ENCODE data around the gene CXorf51B.
"Not testable (repeated sequence)": the region's sequence is repeated elsewhere in the genome, so short reads cannot be mapped to it uniquely, and the experiment has no call there.

CXorf51B gene

DNA sequence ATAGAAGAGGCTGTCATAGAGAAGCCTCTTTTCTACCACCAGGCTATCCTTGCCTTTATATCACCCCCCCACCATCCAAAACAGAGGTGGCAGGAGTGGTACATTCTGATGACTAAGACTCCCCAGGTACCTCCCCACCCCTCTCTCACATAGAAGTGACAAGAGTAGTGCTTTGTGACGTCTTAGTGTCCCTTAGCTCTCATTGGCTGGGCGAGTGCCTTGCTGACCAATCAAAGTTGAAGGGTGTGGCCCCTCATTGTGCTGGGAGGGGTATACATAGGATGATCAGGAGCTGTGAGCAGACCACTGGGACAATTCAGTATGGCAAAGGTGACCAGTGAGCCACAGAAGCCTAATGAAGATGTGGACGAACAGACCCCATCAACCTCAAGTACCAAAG is at the start of gene CXorf51B:
Gene CXorf51B (plus strand): TSS at position 301 of the 400 bp plus-strand sequence. CDS start 21 bp downstream, at position 322.
- DNase-seq (ENCODE audit: low read depth in 2 of 2): not testable (repeated sequence)

- DNase-seq (ENCODE audit: low read depth in 2 of 2): not testable (repeated sequence)
These were observed 5.1 kb downstream of the CXorf51B start, which contains the start of gene CXorf51A for GRCh38 chrX:146814644-146815043. CXorf51A (minus strand) TSS chrX:146814744; CDS start chrX:146814723, 21 bp downstream.

GRCh38 chrX:146831994-146832393 is 22.4 kb downstream of the CXorf51B start:
- no peak for DNase-seq (ENCODE audit: low read depth in 2 of 2)

DNA sequence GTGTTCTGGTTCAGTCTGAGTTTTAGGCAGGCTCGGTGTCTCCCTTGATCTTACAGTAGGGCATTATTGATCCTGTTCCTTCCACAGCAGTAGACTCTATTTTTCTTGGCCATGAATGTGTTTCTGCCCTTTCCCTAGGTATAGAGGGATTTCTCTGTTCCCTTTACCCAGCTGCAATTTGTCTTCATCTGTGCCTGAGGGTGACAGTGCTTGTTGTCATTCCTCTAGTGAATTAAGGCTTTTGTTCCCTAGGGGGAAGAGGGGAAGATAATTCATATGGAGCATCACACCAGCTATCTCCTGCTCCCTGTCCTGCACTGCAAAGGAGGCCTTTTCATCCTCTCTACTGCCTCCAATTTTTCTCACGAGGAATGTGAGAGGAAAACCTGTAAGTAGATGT is 44.7 kb downstream of the CXorf51B start:
- no peak for DNase-seq (ENCODE audit: low read depth in 2 of 2)

Data from stimulated activated CD4-positive, alpha-beta T cell treated with anti-CD3 and anti-CD28 coated beads, Interleukin-4, amount 100 ng/mL, for 48 hours (primary cell).